ENCODE data around the gene CFAP45. TPM values are rescaled to one million over a fixed set of nuclear protein-coding genes. Genes with fewer than 3 reads are reported as not detected.

Gene CFAP45
- total RNA-seq, 6 experiments from 2014 or later = not detected

DNA sequence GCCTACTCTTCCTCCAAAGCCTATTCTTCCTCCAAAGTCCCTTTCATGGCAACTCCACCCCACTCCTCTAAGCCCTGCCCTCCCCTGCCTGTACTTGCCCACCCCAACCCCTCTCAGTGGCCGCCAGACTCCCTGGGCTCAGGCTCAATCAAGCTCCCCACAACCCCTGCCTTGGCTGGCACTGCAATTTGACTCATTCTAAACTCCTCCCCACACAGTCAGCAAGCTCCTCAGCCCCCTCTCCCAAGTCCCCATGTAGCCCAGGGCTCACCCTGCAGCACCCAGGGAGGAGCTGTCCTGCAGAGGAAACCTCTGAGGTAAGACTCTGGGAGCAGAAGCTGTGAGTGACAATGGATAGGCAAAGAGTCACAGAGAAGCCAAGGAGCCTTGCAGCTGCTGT, 33.9 kb downstream of the CFAP45 start:
- peaks cover 0 to 13% (median 5%) of the 10 kb centered on the region in 4 donors for H3K4me1 ChIP-seq
- no peak overlapping the region for H3K27ac ChIP-seq
- TF ChIP-seq POLR2A (IDR thresholded peaks at IDR 0.05) = no peak
- TF ChIP-seq, protein P1, sequence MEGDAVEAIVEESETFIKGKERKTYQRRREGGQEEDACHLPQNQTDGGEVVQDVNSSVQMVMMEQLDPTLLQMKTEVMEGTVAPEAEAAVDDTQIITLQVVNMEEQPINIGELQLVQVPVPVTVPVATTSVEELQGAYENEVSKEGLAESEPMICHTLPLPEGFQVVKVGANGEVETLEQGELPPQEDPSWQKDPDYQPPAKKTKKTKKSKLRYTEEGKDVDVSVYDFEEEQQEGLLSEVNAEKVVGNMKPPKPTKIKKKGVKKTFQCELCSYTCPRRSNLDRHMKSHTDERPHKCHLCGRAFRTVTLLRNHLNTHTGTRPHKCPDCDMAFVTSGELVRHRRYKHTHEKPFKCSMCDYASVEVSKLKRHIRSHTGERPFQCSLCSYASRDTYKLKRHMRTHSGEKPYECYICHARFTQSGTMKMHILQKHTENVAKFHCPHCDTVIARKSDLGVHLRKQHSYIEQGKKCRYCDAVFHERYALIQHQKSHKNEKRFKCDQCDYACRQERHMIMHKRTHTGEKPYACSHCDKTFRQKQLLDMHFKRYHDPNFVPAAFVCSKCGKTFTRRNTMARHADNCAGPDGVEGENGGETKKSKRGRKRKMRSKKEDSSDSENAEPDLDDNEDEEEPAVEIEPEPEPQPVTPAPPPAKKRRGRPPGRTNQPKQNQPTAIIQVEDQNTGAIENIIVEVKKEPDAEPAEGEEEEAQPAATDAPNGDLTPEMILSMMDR (IDR thresholded peaks at IDR 0.05) = no peak
- 100% methylated on average over 1 of the region's 1 CpG for WGBS (ENCODE audit: insufficient coverage, low coverage, low lambda C conversion rate, missing lambda C conversion rate)
- DNase-seq (no peak), ATAC-seq (no peak)
- no peaks in the 10 kb centered on the region for H3K36me3 ChIP-seq
- H3K9me3 ChIP-seq = no peaks in the 10 kb centered on the region
- H3K27me3 ChIP-seq = no peaks in the 10 kb centered on the region
- no peak overlapping the region for H3K4me3 ChIP-seq
- intact Hi-C loops (cut with DNase I) = no loop called here

DNA sequence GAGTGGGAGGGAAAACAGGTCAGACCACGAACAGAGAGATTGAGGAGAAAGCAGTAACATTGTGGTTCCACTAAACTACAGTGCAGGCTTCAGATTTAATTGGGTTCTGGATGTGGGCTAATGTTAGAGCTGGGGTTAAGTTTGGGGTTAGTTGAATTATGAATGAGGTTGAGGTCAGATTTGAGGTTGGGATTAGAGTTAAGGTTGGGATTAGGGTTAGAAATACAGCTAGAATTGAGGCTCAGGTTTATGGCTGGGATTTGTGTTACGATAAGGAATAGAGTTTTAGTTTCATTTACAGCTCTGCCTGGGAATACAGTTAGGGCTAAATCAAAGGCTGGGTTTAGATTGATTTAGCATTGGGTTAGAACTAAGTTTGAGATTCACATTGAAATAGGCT, 35.7 kb downstream of the CFAP45 start:
- TF ChIP-seq POLR2A (IDR thresholded peaks at IDR 0.05) = no peak
- TF ChIP-seq, protein P1 (IDR thresholded peaks at IDR 0.05) = no peak
- no peak for DNase-seq
- no peak for ATAC-seq
- Histone ChIP-seq H3K9me3 (no peaks in the 10 kb centered on the region), H3K36me3 (no peaks in the 10 kb centered on the region), H3K27me3 (no peaks in the 10 kb centered on the region), H3K27ac (no peak overlapping the region), H3K4me3 (no peak overlapping the region), H3K4me1 (peaks cover 0 to 13% (median 5%) of the 10 kb centered on the region in 4 donors)
- intact Hi-C loops (cut with DNase I) = no loop called here
- 83% methylated on average over 2 of the region's 2 CpGs for WGBS (ENCODE audit: insufficient coverage, low coverage, low lambda C conversion rate, missing lambda C conversion rate)

DNA sequence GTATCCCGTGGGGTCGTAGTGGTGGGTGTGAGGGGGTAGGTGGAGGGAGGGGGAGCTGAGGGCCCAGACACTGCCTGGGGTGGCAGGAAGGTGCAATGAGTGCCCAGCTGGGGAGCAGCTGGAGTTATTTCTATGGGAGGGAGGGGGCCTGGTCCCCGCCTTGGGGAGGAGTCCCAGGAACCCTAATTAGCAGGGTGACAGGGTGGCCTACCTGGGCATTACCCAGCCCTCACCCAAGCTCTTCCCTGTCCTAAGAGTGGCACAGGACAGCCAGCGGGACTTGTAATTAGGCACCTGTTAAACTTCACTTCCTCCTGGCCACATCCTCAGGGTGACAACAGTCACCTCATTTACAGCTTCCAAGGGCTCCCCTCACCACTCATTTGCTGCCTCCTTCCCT, 37.4 kb downstream of the CFAP45 start, which contains the start of gene VSIG8:
VSIG8 (minus strand) TSS at position 101 of the 400 bp plus-strand sequence. CDS start 136 bp downstream, outside the sequence.
- Histone ChIP-seq H3K27me3 (no peaks in the 10 kb centered on the region), H3K4me3 (no peak within 1 kb of the TSS), H3K36me3 (no peaks in the 10 kb centered on the region), H3K27ac (no peak within 1 kb of the TSS), H3K9me3 (no peaks in the 10 kb centered on the region), H3K4me1 (peaks cover 0 to under 1% (median 0%) of the 10 kb centered on the region in 4 donors)
- ATAC-seq = no peak
- DNase-seq = no peak
- TF ChIP-seq, protein P1 (IDR thresholded peaks at IDR 0.05) = no peak
- no peak for TF ChIP-seq POLR2A (IDR thresholded peaks at IDR 0.05)
- WGBS (ENCODE audit: insufficient coverage, low coverage, low lambda C conversion rate, missing lambda C conversion rate) = 53% methylated on average over 3 of the region's 4 CpGs
- intact Hi-C loops (cut with DNase I) = no loop called here

DNA sequence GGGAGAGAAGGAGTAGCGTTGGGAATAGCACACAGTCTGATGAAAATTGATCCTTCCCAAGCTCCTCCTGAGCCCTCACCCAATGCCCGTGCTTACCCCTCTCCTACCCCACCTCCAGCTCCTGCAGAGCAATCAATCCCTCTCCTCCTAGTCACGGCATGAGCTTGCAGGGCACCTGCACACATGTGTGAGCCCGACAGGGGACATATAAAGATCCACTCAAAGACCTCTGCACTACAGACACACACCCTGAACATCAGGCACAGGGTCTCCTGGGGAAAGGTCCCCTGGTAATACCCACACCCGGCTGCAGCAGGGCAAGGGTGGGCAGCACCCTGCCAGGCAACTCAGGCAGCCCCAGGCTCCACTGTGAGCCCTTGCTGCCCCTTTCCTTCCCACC, 37.9 kb downstream of the CFAP45 start:
- WGBS (ENCODE audit: insufficient coverage, low coverage, low lambda C conversion rate, missing lambda C conversion rate) = 62% methylated on average over 2 of the region's 5 CpGs
- Histone ChIP-seq H3K36me3 (no peaks in the 10 kb centered on the region), H3K27me3 (no peaks in the 10 kb centered on the region), H3K9me3 (no peaks in the 10 kb centered on the region), H3K4me1 (no peaks in the 10 kb centered on the region), H3K4me3 (no peak overlapping the region), H3K27ac (no peak overlapping the region)
- no peak for ATAC-seq
- no peak for TF ChIP-seq POLR2A (IDR thresholded peaks at IDR 0.05)
- TF ChIP-seq, protein P1 (IDR thresholded peaks at IDR 0.05) = no peak
- no peak for DNase-seq
- intact Hi-C loops (cut with DNase I) = no loop called here

DNA sequence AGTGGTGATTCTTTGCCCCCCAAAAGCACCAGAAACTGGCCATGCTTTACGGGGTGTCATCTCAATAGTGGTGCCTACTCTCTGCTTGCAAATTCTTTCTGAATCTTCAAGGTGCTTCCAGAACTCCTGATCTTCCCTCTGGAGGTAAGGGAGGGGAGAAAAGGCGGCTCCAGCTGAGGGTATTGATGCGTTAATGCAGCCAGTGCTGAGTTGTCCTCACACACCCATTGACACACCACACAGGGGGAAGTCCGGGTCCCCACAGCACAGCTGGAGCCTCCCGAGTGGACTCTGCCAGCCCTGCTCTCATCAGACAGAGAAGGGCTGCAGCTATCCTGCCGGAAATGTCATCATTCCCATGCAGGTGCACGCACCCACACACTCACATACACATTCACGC, 38.7 kb downstream of the CFAP45 start:
- no peak overlapping the region for H3K27ac ChIP-seq
- H3K27me3 ChIP-seq = no peaks in the 10 kb centered on the region
- no peak overlapping the region for H3K4me3 ChIP-seq
- TF ChIP-seq, protein P1 (IDR thresholded peaks at IDR 0.05) = no peak
- no peak for TF ChIP-seq POLR2A (IDR thresholded peaks at IDR 0.05)
- intact Hi-C loops (cut with DNase I) = no loop called here
- DNase-seq = no peak
- H3K4me1 ChIP-seq = no peaks in the 10 kb centered on the region
- H3K36me3 ChIP-seq = no peaks in the 10 kb centered on the region
- WGBS (ENCODE audit: insufficient coverage, low coverage, low lambda C conversion rate, missing lambda C conversion rate) = 53% methylated on average over 2 of the region's 8 CpGs
- H3K9me3 ChIP-seq = no peaks in the 10 kb centered on the region
- ATAC-seq = no peak

All from right lobe of liver (tissue), 6 donors.